HepG2 (cell line): ENCODE measurements around the gene AHCY. TPM values are rescaled to one million over a fixed set of nuclear protein-coding genes. Genes with fewer than 3 reads are reported as not detected.

Source experiments
- BHLHE40 ChIP-seq: IDR thresholded peaks from 2 replicates; pipeline ENCODE4 v1.6.1; 2011; ENCODE audit warnings: low read length, improper control_type of control experiment
- GATAD1 ChIP-seq: IDR thresholded peaks from 2 replicates; pipeline ENCODE4 v1.6.1; 2016; ENCODE audit warnings: missing genetic modification reagents, missing compliant biosample characterization
- HNF4A ChIP-seq: sonication (generic); formaldehyde crosslinking; IDR thresholded peaks from 2 replicates; pipeline ENCODE4 v1.4.0; 2020; ENCODE audit warnings: missing genetic modification reagents
- KAT2B ChIP-seq: fragments of 150-350 bp; IDR thresholded peaks from 2 replicates; pipeline ENCODE4 v1.6.1; 2014; ENCODE audit warnings: low read depth, low read length, borderline replicate concordance
- LCORL ChIP-seq, 2 experiments: fragments of 450-650 bp in 1 of 2; sonication (generic) in 1 of 2; formaldehyde crosslinking in 1 of 2; IDR thresholded peaks; 2 replicates each; pipeline versions ENCODE4 v1.5.0 to v1.6.1; 2017 to 2020; ENCODE audit warnings: antibody characterized with exemption in 1 of 2, missing genetic modification reagents in 1 of 2
- PITX1 ChIP-seq: sonication (generic); formaldehyde crosslinking; IDR thresholded peaks from 2 replicates; pipeline ENCODE4 v1.5.1; 2020; ENCODE audit warnings: mild to moderate bottlenecking, missing genetic modification reagents
- PTBP1 ChIP-seq: fragments of 200-400 bp; formaldehyde crosslinking; IDR thresholded peaks from 2 replicates; pipeline ENCODE4 v1.6.1; 2018; ENCODE audit warnings: low read length, low read depth; ENCODE audit not compliant: poor library complexity, severe bottlenecking
- SOX13 ChIP-seq, 3 experiments: fragments of 450-650 bp in 1 of 3; sonication (generic) in 1 of 3; formaldehyde crosslinking in 1 of 3; IDR thresholded peaks in 2 of 3; conservative IDR thresholded peaks in 1 of 3; 2 replicates each; pipeline versions ENCODE4 v1.5.0 to v1.6.1; 2016 to 2020; ENCODE audit warnings: antibody characterized with exemption in 1 of 3, mild to moderate bottlenecking in 1 of 3, missing compliant biosample characterization in 1 of 3, missing genetic modification reagents in 1 of 3, moderate library complexity in 1 of 3
- SP5 ChIP-seq: IDR thresholded peaks from 2 replicates; pipeline ENCODE4 v1.6.1; 2016; ENCODE audit warnings: low read depth, borderline replicate concordance
- YEATS4 ChIP-seq: sonication (generic); formaldehyde crosslinking; IDR thresholded peaks from 2 replicates; pipeline ENCODE4 v1.4.0; 2020; ENCODE audit warnings: missing genetic modification reagents, borderline replicate concordance
- ZNF274 ChIP-seq: sonication (generic); formaldehyde crosslinking; IDR thresholded peaks from 2 replicates; pipeline ENCODE4 v1.5.1; 2020; ENCODE audit warnings: mild to moderate bottlenecking, missing genetic modification reagents
- ZNF335 ChIP-seq: sonication (generic); formaldehyde crosslinking; IDR thresholded peaks from 2 replicates; pipeline ENCODE4 v1.4.0; 2020; ENCODE audit warnings: missing genetic modification reagents
- ZNF451 ChIP-seq: sonication (generic); formaldehyde crosslinking; IDR thresholded peaks from 2 replicates; pipeline ENCODE4 v1.5.0; 2020; ENCODE audit warnings: mild to moderate bottlenecking, missing genetic modification reagents
- ZNF501 ChIP-seq: sonication (generic); formaldehyde crosslinking; IDR thresholded peaks from 2 replicates; pipeline ENCODE4 v1.5.1; 2020; ENCODE audit warnings: mild to moderate bottlenecking, moderate library complexity, missing genetic modification reagents
- ZNF614 ChIP-seq: IDR thresholded peaks from 2 replicates; pipeline ENCODE4 v1.6.1; 2018; ENCODE audit warnings: missing biosample characterization, missing genetic modification reagents, inconsistent platforms, borderline replicate concordance
- ZNF839 ChIP-seq: sonication (generic); formaldehyde crosslinking; IDR thresholded peaks from 2 replicates; pipeline ENCODE4 v1.4.0; 2020; ENCODE audit warnings: missing genetic modification reagents, mild to moderate bottlenecking, borderline replicate concordance
- ZSCAN20 ChIP-seq: sonication (generic); formaldehyde crosslinking; IDR thresholded peaks from 2 replicates; pipeline ENCODE4 v1.4.0; 2020; ENCODE audit warnings: missing genetic modification reagents, mild to moderate bottlenecking, borderline replicate concordance
- polyA plus RNA-seq, 8 experiments: library from polyadenylated mRNA; depleted of rRNA in 3 of 8; stranded (reverse) in 7 of 8; unstranded in 1 of 8; fragments of >200 nt; fragmentation: Illumina TruSeq in 4 of 8; extraction: Trizol in 4 of 8; gene quantifications; 2 replicates each; pipeline versions ENCODE4 v1.2.1 to v1.2.3, GENCODE V29; 2011 to 2016; ENCODE audit warnings: low read depth in 4 of 8, missing spikeins in 1 of 8, mixed read lengths in 1 of 8; ENCODE audit not compliant: insufficient read depth in 1 of 8
- total RNA-seq, 5 experiments: library from RNA; depleted of rRNA; stranded (reverse); fragments of >200 nt; fragmentation: Illumina TruSeq; extraction: Trizol; gene quantifications; 2 replicates each; pipeline ENCODE4 v1.2.3, GENCODE V29; 2016; ENCODE audit warnings: low read depth in 1 of 5
- TF ChIP-seq, protein P1 (sequence below): sonication (generic); formaldehyde crosslinking; IDR thresholded peaks from 2 replicates; pipeline ENCODE4 v1.4.0; 2020; ENCODE audit warnings: missing genetic modification reagents
- TF ChIP-seq, protein P2 (sequence below): sonication (generic); formaldehyde crosslinking; IDR thresholded peaks from 2 replicates; pipeline ENCODE4 v1.4.0; 2020; ENCODE audit warnings: missing genetic modification reagents
- TF ChIP-seq, protein P3 (sequence below): conservative IDR thresholded peaks from 2 replicates; pipeline ENCODE4 v1.6.1; 2018; ENCODE audit warnings: missing genetic modification reagents

AHCY gene
- total and polyA plus RNA-seq, 2 of the 13 experiments (the other 11 are each of a cell fraction or from before 2014, with no cell fraction given) = 407 to 419 TPM

DNA sequence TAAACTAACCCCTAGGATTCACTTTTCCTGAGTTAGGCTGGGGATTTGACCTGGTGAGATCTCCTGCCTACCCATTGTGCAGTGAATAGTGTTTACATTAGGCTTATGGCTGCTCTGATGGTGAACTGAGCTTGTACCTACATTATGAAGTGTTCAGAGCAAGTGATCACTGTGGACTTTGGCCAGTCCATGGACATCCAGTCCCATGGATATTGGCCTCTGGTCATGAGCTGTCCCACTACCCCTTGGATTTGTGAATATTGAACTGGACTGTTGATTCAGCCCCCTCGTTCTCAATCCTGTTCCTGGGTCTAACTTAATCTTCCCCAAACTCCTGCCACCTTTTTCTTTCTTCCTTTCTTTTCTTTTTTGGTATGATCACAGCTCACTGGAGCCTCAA is 48.2 kb downstream of the AHCY start (continued):
- TF ChIP-seq, protein P1, sequence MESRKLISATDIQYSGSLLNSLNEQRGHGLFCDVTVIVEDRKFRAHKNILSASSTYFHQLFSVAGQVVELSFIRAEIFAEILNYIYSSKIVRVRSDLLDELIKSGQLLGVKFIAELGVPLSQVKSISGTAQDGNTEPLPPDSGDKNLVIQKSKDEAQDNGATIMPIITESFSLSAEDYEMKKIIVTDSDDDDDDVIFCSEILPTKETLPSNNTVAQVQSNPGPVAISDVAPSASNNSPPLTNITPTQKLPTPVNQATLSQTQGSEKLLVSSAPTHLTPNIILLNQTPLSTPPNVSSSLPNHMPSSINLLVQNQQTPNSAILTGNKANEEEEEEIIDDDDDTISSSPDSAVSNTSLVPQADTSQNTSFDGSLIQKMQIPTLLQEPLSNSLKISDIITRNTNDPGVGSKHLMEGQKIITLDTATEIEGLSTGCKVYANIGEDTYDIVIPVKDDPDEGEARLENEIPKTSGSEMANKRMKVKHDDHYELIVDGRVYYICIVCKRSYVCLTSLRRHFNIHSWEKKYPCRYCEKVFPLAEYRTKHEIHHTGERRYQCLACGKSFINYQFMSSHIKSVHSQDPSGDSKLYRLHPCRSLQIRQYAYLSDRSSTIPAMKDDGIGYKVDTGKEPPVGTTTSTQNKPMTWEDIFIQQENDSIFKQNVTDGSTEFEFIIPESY (CRISPR knock-in tag) = no peak
- no peak for TF ChIP-seq YEATS4
- TF ChIP-seq PTBP1 = no peak
- TF ChIP-seq, protein P2, sequence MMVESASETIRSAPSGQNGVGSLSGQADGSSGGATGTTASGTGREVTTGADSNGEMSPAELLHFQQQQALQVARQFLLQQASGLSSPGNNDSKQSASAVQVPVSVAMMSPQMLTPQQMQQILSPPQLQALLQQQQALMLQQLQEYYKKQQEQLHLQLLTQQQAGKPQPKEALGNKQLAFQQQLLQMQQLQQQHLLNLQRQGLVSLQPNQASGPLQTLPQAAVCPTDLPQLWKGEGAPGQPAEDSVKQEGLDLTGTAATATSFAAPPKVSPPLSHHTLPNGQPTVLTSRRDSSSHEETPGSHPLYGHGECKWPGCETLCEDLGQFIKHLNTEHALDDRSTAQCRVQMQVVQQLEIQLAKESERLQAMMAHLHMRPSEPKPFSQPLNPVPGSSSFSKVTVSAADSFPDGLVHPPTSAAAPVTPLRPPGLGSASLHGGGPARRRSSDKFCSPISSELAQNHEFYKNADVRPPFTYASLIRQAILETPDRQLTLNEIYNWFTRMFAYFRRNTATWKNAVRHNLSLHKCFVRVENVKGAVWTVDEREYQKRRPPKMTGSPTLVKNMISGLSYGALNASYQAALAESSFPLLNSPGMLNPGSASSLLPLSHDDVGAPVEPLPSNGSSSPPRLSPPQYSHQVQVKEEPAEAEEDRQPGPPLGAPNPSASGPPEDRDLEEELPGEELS (CRISPR knock-in tag) = peak; percentile 35; the same call in 1 of the 2 replicates
- no peak for TF ChIP-seq ZNF501 (CRISPR knock-in tag)
- 0 out of 2 replicates have a peak, but pooled peaks have one; percentile 13 for TF ChIP-seq SP5 (CRISPR knock-in tag)
- peak; percentile 95 for TF ChIP-seq HNF4A (CRISPR knock-in tag)
- 0 out of 2 replicates have a peak, but pooled peaks have one; percentile 10 for TF ChIP-seq GATAD1 (CRISPR knock-in tag)
- TF ChIP-seq ZNF274 (CRISPR knock-in tag) = no peak
- TF ChIP-seq, protein P3, sequence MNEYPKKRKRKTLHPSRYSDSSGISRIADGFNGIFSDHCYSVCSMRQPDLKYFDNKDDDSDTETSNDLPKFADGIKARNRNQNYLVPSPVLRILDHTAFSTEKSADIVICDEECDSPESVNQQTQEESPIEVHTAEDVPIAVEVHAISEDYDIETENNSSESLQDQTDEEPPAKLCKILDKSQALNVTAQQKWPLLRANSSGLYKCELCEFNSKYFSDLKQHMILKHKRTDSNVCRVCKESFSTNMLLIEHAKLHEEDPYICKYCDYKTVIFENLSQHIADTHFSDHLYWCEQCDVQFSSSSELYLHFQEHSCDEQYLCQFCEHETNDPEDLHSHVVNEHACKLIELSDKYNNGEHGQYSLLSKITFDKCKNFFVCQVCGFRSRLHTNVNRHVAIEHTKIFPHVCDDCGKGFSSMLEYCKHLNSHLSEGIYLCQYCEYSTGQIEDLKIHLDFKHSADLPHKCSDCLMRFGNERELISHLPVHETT (CRISPR knock-in tag) = no peak
- TF ChIP-seq LCORL (IDR thresholded peaks at IDR 0.05) = no peak
- peak; percentile 64; the same call in 1 of the 2 replicates for TF ChIP-seq LCORL (CRISPR knock-in tag; IDR thresholded peaks at IDR 0.05)
- 0 out of 2 replicates have a peak, but pooled peaks have one; percentile 19 for TF ChIP-seq SOX13 (IDR thresholded peaks at IDR 0.05)
- peak in 1 of 2 experiments; percentile 76; a peak in 2 of 4 replicates for TF ChIP-seq SOX13 (CRISPR knock-in tag; conservative IDR thresholded peaks at IDR 0.05 in 1 of 2, IDR thresholded peaks at IDR 0.05 in 1 of 2)
- TF ChIP-seq ZNF614 = no peak; the same call in 1 of the 2 replicates
- TF ChIP-seq KAT2B = no peak
- TF ChIP-seq ZSCAN20 (CRISPR knock-in tag) = no peak
- no peak for TF ChIP-seq ZNF335 (CRISPR knock-in tag)
- no peak for TF ChIP-seq ZNF839 (CRISPR knock-in tag)
- peak; percentile 99 for TF ChIP-seq PITX1 (CRISPR knock-in tag)
- peak; percentile 11; the same call in 1 of the 2 replicates for TF ChIP-seq BHLHE40
- TF ChIP-seq ZNF451 (CRISPR knock-in tag) = no peak
